ENCODE data around the gene CDIPT.

Gene CDIPT

DNA sequence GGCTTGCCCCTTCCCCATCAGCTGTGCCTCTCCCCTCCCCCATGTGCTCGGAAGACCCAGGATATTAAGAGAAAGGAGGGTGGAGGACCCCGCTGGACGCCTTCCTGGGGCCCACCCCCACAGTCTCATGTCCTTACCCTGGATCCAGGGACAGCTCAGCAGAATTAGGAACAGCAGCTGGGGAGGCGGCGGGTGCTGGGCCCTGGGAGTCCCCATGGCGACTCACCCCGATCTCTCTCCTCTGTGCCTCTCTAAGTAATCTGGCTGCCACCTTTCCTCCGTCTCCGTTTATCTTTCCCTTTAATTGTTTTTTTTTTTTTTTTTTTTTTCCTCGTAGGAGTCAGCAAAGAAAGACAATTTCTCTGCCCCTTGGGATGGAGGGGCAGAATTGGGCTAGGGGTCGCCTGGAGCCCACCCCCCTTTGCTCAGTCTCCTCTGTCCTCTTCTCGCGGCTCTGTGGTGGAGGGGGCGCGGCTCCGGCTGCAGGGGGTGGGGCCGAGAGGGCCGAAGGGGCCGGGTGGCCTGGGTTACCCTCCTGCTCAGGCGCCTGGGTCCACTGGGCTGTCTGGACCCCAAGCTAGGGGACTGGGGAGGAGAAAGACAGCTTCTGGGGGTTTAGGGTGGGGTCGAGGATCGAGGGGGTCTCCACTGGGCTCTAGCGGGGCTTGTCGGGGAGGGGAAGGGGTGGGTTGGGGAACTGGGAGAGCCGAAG is 35.9 kb upstream of the CDIPT start:
- H3K4me3 ChIP-seq (ENCODE audit: low read length) = no peak overlapping the region
- no peak overlapping the region for H3K4me2 ChIP-seq (ENCODE audit: low read length)

DNA sequence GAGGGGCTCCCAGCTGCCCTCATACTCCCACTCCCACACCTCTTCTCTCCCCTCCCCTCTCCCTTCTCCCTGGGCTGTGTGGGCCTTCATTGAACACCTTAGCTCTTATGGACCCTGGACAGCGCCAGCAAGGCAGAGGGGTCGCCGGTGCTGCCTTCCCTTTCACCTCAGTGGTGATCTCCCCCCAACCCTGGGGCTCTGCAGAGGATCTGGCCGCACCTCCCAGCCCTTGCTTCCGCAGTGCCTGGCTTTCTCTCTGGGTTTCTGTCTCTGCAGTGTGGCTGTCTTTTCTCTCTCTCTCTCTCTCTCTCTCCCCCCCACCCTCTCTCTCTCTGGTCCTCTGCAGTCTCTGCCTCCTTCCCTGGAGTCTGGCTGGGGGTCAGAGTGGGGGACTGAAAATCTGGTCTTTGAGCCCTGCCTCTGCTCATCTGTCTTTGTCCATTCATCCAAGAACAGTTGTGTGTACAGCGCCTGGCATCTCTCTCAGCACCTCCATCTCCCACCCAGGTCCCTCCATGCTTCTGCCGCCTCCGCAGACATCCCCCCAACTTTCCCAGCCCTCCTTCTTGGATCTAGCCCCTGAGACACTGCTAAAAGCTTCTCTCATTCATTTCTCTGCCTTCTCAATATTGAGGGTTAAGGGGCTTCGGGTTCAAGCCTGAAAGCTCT is 35.2 kb upstream of the CDIPT start:
- no peaks in the 10 kb centered on the region for H3K9me3 ChIP-seq (ENCODE audit: insufficient read depth, low read length)
- peaks cover 8% of the 10 kb centered on the region for H3K27me3 ChIP-seq (ENCODE audit: low read depth, low read length)
- no peak overlapping the region for H2AFZ ChIP-seq (ENCODE audit: low read depth, low read length)
- H3K9ac ChIP-seq (ENCODE audit: low read length) = no peak overlapping the region
- TF ChIP-seq EZH2phosphoT487 (IDR thresholded peaks at IDR 0.05; ENCODE audit: low read depth) = no peak
- TF ChIP-seq, protein P1, sequence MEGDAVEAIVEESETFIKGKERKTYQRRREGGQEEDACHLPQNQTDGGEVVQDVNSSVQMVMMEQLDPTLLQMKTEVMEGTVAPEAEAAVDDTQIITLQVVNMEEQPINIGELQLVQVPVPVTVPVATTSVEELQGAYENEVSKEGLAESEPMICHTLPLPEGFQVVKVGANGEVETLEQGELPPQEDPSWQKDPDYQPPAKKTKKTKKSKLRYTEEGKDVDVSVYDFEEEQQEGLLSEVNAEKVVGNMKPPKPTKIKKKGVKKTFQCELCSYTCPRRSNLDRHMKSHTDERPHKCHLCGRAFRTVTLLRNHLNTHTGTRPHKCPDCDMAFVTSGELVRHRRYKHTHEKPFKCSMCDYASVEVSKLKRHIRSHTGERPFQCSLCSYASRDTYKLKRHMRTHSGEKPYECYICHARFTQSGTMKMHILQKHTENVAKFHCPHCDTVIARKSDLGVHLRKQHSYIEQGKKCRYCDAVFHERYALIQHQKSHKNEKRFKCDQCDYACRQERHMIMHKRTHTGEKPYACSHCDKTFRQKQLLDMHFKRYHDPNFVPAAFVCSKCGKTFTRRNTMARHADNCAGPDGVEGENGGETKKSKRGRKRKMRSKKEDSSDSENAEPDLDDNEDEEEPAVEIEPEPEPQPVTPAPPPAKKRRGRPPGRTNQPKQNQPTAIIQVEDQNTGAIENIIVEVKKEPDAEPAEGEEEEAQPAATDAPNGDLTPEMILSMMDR (IDR thresholded peaks at IDR 0.05; ENCODE audit: low read depth, low read length) = no peak
- no peaks in the 10 kb centered on the region for H3K79me2 ChIP-seq (ENCODE audit: low read length)
- H3K4me3 ChIP-seq (ENCODE audit: low read length) = no peak overlapping the region
- peaks cover 3% of the 10 kb centered on the region for H4K20me1 ChIP-seq (ENCODE audit: insufficient read depth, low read length)
- no peaks in the 10 kb centered on the region; the same call in 1 of the 2 replicates for H3K4me1 ChIP-seq (ENCODE audit: low read length)
- no peak overlapping the region for H3K27ac ChIP-seq (ENCODE audit: low read length)
- H3K36me3 ChIP-seq (replicated peaks; ENCODE audit: low read depth, low read length) = no peaks in the 10 kb centered on the region
- no peak overlapping the region for H3K4me2 ChIP-seq (ENCODE audit: low read length)

More for the DNA sequence above, 35.9 kb upstream of the CDIPT start:
- no peak for TF ChIP-seq EZH2phosphoT487 (IDR thresholded peaks at IDR 0.05; ENCODE audit: low read depth)
- TF ChIP-seq, protein P1 (IDR thresholded peaks at IDR 0.05; ENCODE audit: low read depth, low read length) = no peak
- Histone ChIP-seq H2AFZ (ENCODE audit: low read depth, low read length) (no peak overlapping the region), H3K4me1 (ENCODE audit: low read length) (no peaks in the 10 kb centered on the region; the same call in 1 of the 2 replicates), H3K79me2 (ENCODE audit: low read length) (no peaks in the 10 kb centered on the region), H3K27ac (ENCODE audit: low read length) (no peak overlapping the region), H3K27me3 (ENCODE audit: low read depth, low read length) (peaks cover 8% of the 10 kb centered on the region), H4K20me1 (ENCODE audit: insufficient read depth, low read length) (peaks cover 3% of the 10 kb centered on the region), H3K36me3 (replicated peaks; ENCODE audit: low read depth, low read length) (no peaks in the 10 kb centered on the region), H3K9me3 (ENCODE audit: insufficient read depth, low read length) (no peaks in the 10 kb centered on the region), H3K9ac (ENCODE audit: low read length) (no peak overlapping the region)

GRCh38 chr16:29897333-29897732 is 34.3 kb upstream of the CDIPT start:
- Histone ChIP-seq H3K27me3 (ENCODE audit: low read depth, low read length) (peaks cover 8% of the 10 kb centered on the region), H3K9me3 (ENCODE audit: insufficient read depth, low read length) (no peaks in the 10 kb centered on the region), H3K36me3 (replicated peaks; ENCODE audit: low read depth, low read length) (no peaks in the 10 kb centered on the region), H3K9ac (ENCODE audit: low read length) (no peak overlapping the region), H3K4me2 (ENCODE audit: low read length) (no peak overlapping the region), H3K79me2 (ENCODE audit: low read length) (no peaks in the 10 kb centered on the region), H3K4me3 (ENCODE audit: low read length) (no peak overlapping the region), H3K27ac (ENCODE audit: low read length) (no peak overlapping the region), H3K4me1 (ENCODE audit: low read length) (no peaks in the 10 kb centered on the region; the same call in 1 of the 2 replicates), H2AFZ (ENCODE audit: low read depth, low read length) (no peak overlapping the region), H4K20me1 (ENCODE audit: insufficient read depth, low read length) (peaks cover 3% of the 10 kb centered on the region)
- TF ChIP-seq, protein P1 (IDR thresholded peaks at IDR 0.05; ENCODE audit: low read depth, low read length) = no peak
- no peak for TF ChIP-seq EZH2phosphoT487 (IDR thresholded peaks at IDR 0.05; ENCODE audit: low read depth)

GRCh38 chr16:29896841-29897240 is 33.8 kb upstream of the CDIPT start:
- TF ChIP-seq, protein P1 (IDR thresholded peaks at IDR 0.05; ENCODE audit: low read depth, low read length) = no peak
- no peak for TF ChIP-seq EZH2phosphoT487 (IDR thresholded peaks at IDR 0.05; ENCODE audit: low read depth)
- Histone ChIP-seq H2AFZ (ENCODE audit: low read depth, low read length) (no peak overlapping the region), H4K20me1 (ENCODE audit: insufficient read depth, low read length) (peaks cover 3% of the 10 kb centered on the region), H3K36me3 (replicated peaks; ENCODE audit: low read depth, low read length) (no peaks in the 10 kb centered on the region), H3K4me2 (ENCODE audit: low read length) (no peak overlapping the region), H3K27ac (ENCODE audit: low read length) (no peak overlapping the region), H3K27me3 (ENCODE audit: low read depth, low read length) (peaks cover 8% of the 10 kb centered on the region), H3K79me2 (ENCODE audit: low read length) (no peaks in the 10 kb centered on the region), H3K9me3 (ENCODE audit: insufficient read depth, low read length) (no peaks in the 10 kb centered on the region), H3K4me3 (ENCODE audit: low read length) (no peak overlapping the region), H3K9ac (ENCODE audit: low read length) (no peak overlapping the region), H3K4me1 (ENCODE audit: low read length) (no peaks in the 10 kb centered on the region; the same call in 1 of the 2 replicates)
